Glutamatergic neuron (in vitro differentiated cells): Measurements from ENCODE around the gene RCOR3. TPM values are rescaled to one million over a fixed set of nuclear protein-coding genes. Genes with fewer than 3 reads are reported as not detected.

Experiments
- DNase-seq: peaks from one replicate; pipeline ENCODE4 v3.0.0; 2022
- H3K27ac Mint-ChIP-seq: one replicate; pipeline ENCODE4 v1.8.0; 2020; ENCODE audit warnings: mild to moderate bottlenecking, mixed read lengths, inconsistent platforms; ENCODE audit not compliant: unreplicated experiment
- H3K27me3 Mint-ChIP-seq: one replicate; pipeline ENCODE4 v1.8.0; 2020; ENCODE audit warnings: mild to moderate bottlenecking, moderate library complexity, mixed read lengths, inconsistent platforms; ENCODE audit not compliant: unreplicated experiment
- H3K36me3 Mint-ChIP-seq: one replicate; pipeline ENCODE4 v1.8.0; 2020; ENCODE audit warnings: mild to moderate bottlenecking, mixed read lengths, inconsistent platforms; ENCODE audit not compliant: unreplicated experiment
- H3K4me1 Mint-ChIP-seq: one replicate; pipeline ENCODE4 v1.8.0; 2020; ENCODE audit warnings: mild to moderate bottlenecking, low read depth, mixed read lengths, inconsistent platforms; ENCODE audit not compliant: unreplicated experiment
- H3K4me3 Mint-ChIP-seq: one replicate; pipeline ENCODE4 v1.8.0; 2020; ENCODE audit warnings: mild to moderate bottlenecking, mixed read lengths, inconsistent platforms; ENCODE audit not compliant: unreplicated experiment
- H3K9me3 Mint-ChIP-seq: one replicate; pipeline ENCODE4 v1.8.0; 2020; ENCODE audit warnings: mild to moderate bottlenecking, moderate library complexity, mixed read lengths, inconsistent platforms; ENCODE audit not compliant: unreplicated experiment
- CTCF ChIP-seq: fragments of 200-600 bp; sonication (generic); IDR thresholded peaks from one replicate; pipeline ENCODE4 v1.5.0; 2021; ENCODE audit not compliant: partially characterized antibody, unreplicated experiment
- total RNA-seq: library from RNA; stranded (reverse); fragmentation: NEBNext Ultra II Directional; extraction: Animal tissue kit (Norgen Biotek cat#: 25700); gene quantifications from one replicate; pipeline ENCODE4 v1.2.1, GENCODE V29; 2021; ENCODE audit not compliant: unreplicated experiment

The RCOR3 gene
- total RNA-seq, 1 donor from 2014 or later = 82.1 TPM

GRCh38 chr1:211324992-211325775 lies 66.0 kb downstream of the RCOR3 start:
- Mint-ChIP-seq H3K4me3 (no peak overlapping the region), H3K27ac (no peak overlapping the region), H3K9me3 (peaks cover 8% of the 10 kb centered on the region), H3K27me3 (peaks cover 6% of the 10 kb centered on the region), H3K4me1 (peaks cover 6% of the 10 kb centered on the region), H3K36me3 (no peaks in the 10 kb centered on the region)
- DNase-seq = no peak
- TF ChIP-seq CTCF = no peak

GRCh38 chr1:211326140-211326527 lies 67.0 kb downstream of the RCOR3 start:
- H3K4me3 Mint-ChIP-seq = peak overlapping the region; percentile 89

GRCh38 chr1:211326528-211327345 lies 67.6 kb downstream of the RCOR3 start, which contains the start of gene TRAF5:
TSS of gene TRAF5 (plus strand) at chr1:211326833. CDS start at chr1:211353240, 26,407 bp downstream.
- Mint-ChIP-seq H3K4me3 (peak within 1 kb of the TSS; percentile 89), H3K36me3 (no peaks in the 10 kb centered on the region), H3K9me3 (peaks cover 8% of the 10 kb centered on the region), H3K27me3 (peaks cover 6% of the 10 kb centered on the region), H3K4me1 (peaks cover 6% of the 10 kb centered on the region), H3K27ac (peak within 1 kb of the TSS; percentile 83)
- peak; percentile 78 for DNase-seq
- TF ChIP-seq CTCF = no peak

More at GRCh38 chr1:211326140-211326527, 67.0 kb downstream of the RCOR3 start:
- Mint-ChIP-seq H3K36me3 (no peaks in the 10 kb centered on the region), H3K4me1 (peaks cover 6% of the 10 kb centered on the region), H3K9me3 (peaks cover 8% of the 10 kb centered on the region), H3K27ac (peak overlapping the region; percentile 83), H3K27me3 (peaks cover 6% of the 10 kb centered on the region)
- DNase-seq = no peak
- no peak for TF ChIP-seq CTCF

- peak overlapping the region; percentile 82 for H3K4me3 Mint-ChIP-seq
- H3K27me3 Mint-ChIP-seq = peaks cover 4% of the 10 kb centered on the region
- H3K4me1 Mint-ChIP-seq = peaks cover 7% of the 10 kb centered on the region
- no peak overlapping the region for H3K27ac Mint-ChIP-seq
- H3K36me3 Mint-ChIP-seq = no peaks in the 10 kb centered on the region
- no peak for DNase-seq
- no peak for TF ChIP-seq CTCF
- H3K9me3 Mint-ChIP-seq = peaks cover 8% of the 10 kb centered on the region
Observed at GRCh38 chr1:211327346-211327921, 68.3 kb downstream of the RCOR3 start.
